ENCODE data around the gene PACC1. TPM values are rescaled to one million over a fixed set of nuclear protein-coding genes. Genes with fewer than 3 reads are reported as not detected.
"Not testable (repeated sequence)": the region's sequence is repeated elsewhere in the genome, so short reads cannot be mapped to it uniquely, and the experiment has no call there.

The PACC1 gene
- polyA plus RNA-seq, 1 donor, result 4.6 TPM

DNA sequence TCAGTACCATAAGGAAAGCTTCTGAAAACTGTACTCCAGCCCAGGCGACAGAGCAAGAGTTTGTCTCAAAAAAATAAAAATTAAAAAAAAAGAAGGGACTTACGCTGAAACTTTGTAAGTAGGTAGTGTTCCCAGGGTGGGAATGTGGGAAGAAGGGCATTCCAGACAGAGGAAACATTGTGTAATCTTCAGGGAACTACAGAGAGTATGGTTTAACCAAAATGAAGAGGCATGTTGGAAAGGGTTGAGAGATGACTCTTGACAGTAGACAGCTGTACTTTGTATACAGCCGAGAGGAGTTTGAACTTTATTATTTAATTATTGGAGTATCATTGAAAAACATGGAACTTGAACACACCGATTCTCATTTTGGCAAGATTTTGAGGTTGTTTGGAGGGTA, 86.4 kb downstream of the PACC1 start:
- H3K27ac ChIP-seq (ENCODE audit: low read length), result no peak overlapping the region
- peaks cover 12% of the 10 kb centered on the region for H3K36me3 ChIP-seq (ENCODE audit: control insufficient read depth, insufficient read depth, low read length)
- H3K27me3 ChIP-seq (ENCODE audit: control insufficient read depth, insufficient read depth, low read length), result no peaks in the 10 kb centered on the region
- no peaks in the 10 kb centered on the region for H3K9me3 ChIP-seq (ENCODE audit: control insufficient read depth, low read depth, low read length)
- no peak overlapping the region for H3K4me3 ChIP-seq (ENCODE audit: low read length)
- DNase-seq, result no peak
- 83% methylated on average over 3 of the region's 4 CpGs for WGBS (ENCODE audit: insufficient coverage, low lambda C conversion rate)
- no peaks in the 10 kb centered on the region for H3K4me1 ChIP-seq (ENCODE audit: control insufficient read depth, insufficient read depth, low read length)

- Histone ChIP-seq H3K9me3 (ENCODE audit: control insufficient read depth, low read depth, low read length) (no peaks in the 10 kb centered on the region), H3K27ac (ENCODE audit: low read length) (no peak overlapping the region), H3K4me1 (ENCODE audit: control insufficient read depth, insufficient read depth, low read length) (no peaks in the 10 kb centered on the region), H3K27me3 (ENCODE audit: control insufficient read depth, insufficient read depth, low read length) (no peaks in the 10 kb centered on the region), H3K36me3 (ENCODE audit: control insufficient read depth, insufficient read depth, low read length) (peaks cover 12% of the 10 kb centered on the region), H3K4me3 (ENCODE audit: low read length) (no peak overlapping the region)
- no peak for DNase-seq
- no CpG with 5 or more reads among the region's 3 CpGs for WGBS (ENCODE audit: insufficient coverage, low lambda C conversion rate)
These were observed 88.1 kb downstream of the PACC1 start for GRCh38 chr1:212326541-212326940.

DNA sequence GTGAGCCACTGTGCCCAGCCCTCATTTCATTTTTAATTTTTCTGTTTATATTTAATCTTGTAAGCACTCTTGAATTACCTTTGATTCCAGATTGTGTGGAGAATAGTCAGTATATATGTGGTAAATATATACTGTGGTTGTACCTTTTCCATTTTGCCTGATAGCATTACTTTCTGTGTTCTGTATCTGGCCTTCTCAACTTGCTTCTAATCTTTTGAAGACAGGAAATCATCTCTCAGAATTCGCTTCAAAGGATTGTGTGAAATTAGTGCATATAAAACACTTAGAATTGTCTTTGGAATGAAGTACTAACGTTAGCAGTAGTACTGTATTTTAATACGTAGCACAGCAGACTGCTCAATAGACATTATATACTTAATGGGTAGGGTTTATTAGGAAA, 91.6 kb downstream of the PACC1 start:
- H3K9me3 ChIP-seq (ENCODE audit: control insufficient read depth, low read depth, low read length), result no peaks in the 10 kb centered on the region
- no peaks in the 10 kb centered on the region for H3K36me3 ChIP-seq (ENCODE audit: control insufficient read depth, insufficient read depth, low read length)
- WGBS (ENCODE audit: insufficient coverage, low lambda C conversion rate), result 80% methylated on average over 1 of the region's 3 CpGs
- no peaks in the 10 kb centered on the region for H3K27me3 ChIP-seq (ENCODE audit: control insufficient read depth, insufficient read depth, low read length)
- H3K4me3 ChIP-seq (ENCODE audit: low read length), result no peak overlapping the region
- no peak overlapping the region for H3K27ac ChIP-seq (ENCODE audit: low read length)
- no peak for DNase-seq
- no peaks in the 10 kb centered on the region for H3K4me1 ChIP-seq (ENCODE audit: control insufficient read depth, insufficient read depth, low read length)

DNA sequence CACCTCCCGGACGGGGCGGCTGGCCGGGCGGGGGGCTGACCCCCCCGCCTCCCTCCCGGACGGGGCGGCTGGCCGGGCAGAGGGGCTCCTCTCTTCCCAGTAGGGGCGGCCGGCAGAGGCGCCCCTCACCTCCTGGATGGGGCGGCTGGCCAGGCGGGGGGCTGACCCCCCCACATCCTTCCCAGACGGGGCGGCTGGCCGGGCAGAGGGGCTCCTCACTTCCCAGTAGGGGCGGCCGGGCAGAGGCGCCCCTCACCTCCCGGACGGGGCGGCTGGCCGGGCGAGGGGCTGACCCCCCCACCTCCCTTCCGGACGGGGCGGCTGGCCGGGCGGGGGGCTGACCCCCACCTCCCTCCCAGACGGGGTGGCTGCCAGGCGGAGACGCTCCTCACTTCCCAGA, 93.7 kb downstream of the PACC1 start:
- H3K27me3 ChIP-seq (ENCODE audit: control insufficient read depth, insufficient read depth, low read length); H3K36me3 ChIP-seq (ENCODE audit: control insufficient read depth, insufficient read depth, low read length); H3K9me3 ChIP-seq (ENCODE audit: control insufficient read depth, low read depth, low read length); H3K27ac ChIP-seq (ENCODE audit: low read length); H3K4me1 ChIP-seq (ENCODE audit: control insufficient read depth, insufficient read depth, low read length); DNase-seq; H3K4me3 ChIP-seq (ENCODE audit: low read length): not testable (repeated sequence)
- no CpG with 5 or more reads among the region's 34 CpGs for WGBS (ENCODE audit: insufficient coverage, low lambda C conversion rate)

- H3K36me3 ChIP-seq (ENCODE audit: control insufficient read depth, insufficient read depth, low read length), result no peaks in the 10 kb centered on the region
- no peak for DNase-seq
- H3K9me3 ChIP-seq (ENCODE audit: control insufficient read depth, low read depth, low read length), result no peaks in the 10 kb centered on the region
- no peak overlapping the region for H3K27ac ChIP-seq (ENCODE audit: low read length)
- no peaks in the 10 kb centered on the region for H3K27me3 ChIP-seq (ENCODE audit: control insufficient read depth, insufficient read depth, low read length)
- peaks cover 5% of the 10 kb centered on the region for H3K4me1 ChIP-seq (ENCODE audit: control insufficient read depth, insufficient read depth, low read length)
- 50% methylated on average over 2 of the region's 2 CpGs for WGBS (ENCODE audit: insufficient coverage, low lambda C conversion rate)
- no peak overlapping the region for H3K4me3 ChIP-seq (ENCODE audit: low read length)
These were observed 96.8 kb downstream of the PACC1 start for GRCh38 chr1:212317916-212318315.

DNA sequence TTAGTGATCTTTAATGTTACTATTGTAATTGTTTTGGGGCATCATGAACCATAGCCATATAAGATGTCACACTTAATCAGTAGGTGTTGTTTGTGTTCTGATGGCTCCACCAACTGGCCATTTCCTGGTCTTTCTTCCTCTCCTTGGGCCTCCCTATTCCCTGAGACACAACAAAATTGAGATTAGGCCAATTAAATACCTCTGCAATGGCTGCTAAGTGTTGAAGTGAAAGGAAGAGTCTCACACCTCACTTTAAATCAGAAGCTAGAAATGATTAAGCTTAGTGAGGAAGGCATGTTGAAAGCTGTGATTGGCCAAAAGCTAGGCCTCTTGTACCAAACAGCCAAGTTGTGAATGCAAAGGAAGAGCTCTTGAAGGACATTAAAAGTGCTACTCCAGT, 98.8 kb downstream of the PACC1 start:
- peaks cover under 1% of the 10 kb centered on the region for H3K36me3 ChIP-seq (ENCODE audit: control insufficient read depth, insufficient read depth, low read length)
- H3K9me3 ChIP-seq (ENCODE audit: control insufficient read depth, low read depth, low read length), result no peaks in the 10 kb centered on the region
- no peak overlapping the region for H3K27ac ChIP-seq (ENCODE audit: low read length)
- no peak overlapping the region for H3K4me3 ChIP-seq (ENCODE audit: low read length)
- no peaks in the 10 kb centered on the region for H3K27me3 ChIP-seq (ENCODE audit: control insufficient read depth, insufficient read depth, low read length)
- no peak for DNase-seq
- peaks cover 5% of the 10 kb centered on the region for H3K4me1 ChIP-seq (ENCODE audit: control insufficient read depth, insufficient read depth, low read length)

- 100% methylated on average over 2 of the region's 2 CpGs for WGBS (ENCODE audit: insufficient coverage, low lambda C conversion rate)
- peaks cover 5% of the 10 kb centered on the region for H3K4me1 ChIP-seq (ENCODE audit: control insufficient read depth, insufficient read depth, low read length)
- no peak overlapping the region for H3K4me3 ChIP-seq (ENCODE audit: low read length)
- peaks cover 5% of the 10 kb centered on the region for H3K36me3 ChIP-seq (ENCODE audit: control insufficient read depth, insufficient read depth, low read length)
- H3K27me3 ChIP-seq (ENCODE audit: control insufficient read depth, insufficient read depth, low read length), result no peaks in the 10 kb centered on the region
- DNase-seq, result no peak
- H3K9me3 ChIP-seq (ENCODE audit: control insufficient read depth, low read depth, low read length), result no peaks in the 10 kb centered on the region
- H3K27ac ChIP-seq (ENCODE audit: low read length), result no peak overlapping the region
These were observed 99.5 kb downstream of the PACC1 start for GRCh38 chr1:212315184-212315583.

Other genes starting within 250 kb of the PACC1 start
- gene PPP2R5A, start 129.5 kb downstream of the PACC1 start, polyA plus RNA-seq, result 43.5 TPM
- 43.6 TPM for gene NENF, start 18.0 kb upstream of the PACC1 start, polyA plus RNA-seq
- 71.1 TPM for gene ATF3, start 193.9 kb upstream of the PACC1 start, polyA plus RNA-seq